GOT3 (cell line): ENCODE data around the gene HSPB1.
"Not testable (repeated sequence)": the region's sequence is repeated elsewhere in the genome, so short reads cannot be mapped to it uniquely, and the experiment has no call there.

Experiments
- DNase-seq: peaks from one replicate; lab custom pipeline; 2025; ENCODE audit warnings: mixed read lengths; lab: John Stamatoyannopoulos, UW

HSPB1 gene

DNA sequence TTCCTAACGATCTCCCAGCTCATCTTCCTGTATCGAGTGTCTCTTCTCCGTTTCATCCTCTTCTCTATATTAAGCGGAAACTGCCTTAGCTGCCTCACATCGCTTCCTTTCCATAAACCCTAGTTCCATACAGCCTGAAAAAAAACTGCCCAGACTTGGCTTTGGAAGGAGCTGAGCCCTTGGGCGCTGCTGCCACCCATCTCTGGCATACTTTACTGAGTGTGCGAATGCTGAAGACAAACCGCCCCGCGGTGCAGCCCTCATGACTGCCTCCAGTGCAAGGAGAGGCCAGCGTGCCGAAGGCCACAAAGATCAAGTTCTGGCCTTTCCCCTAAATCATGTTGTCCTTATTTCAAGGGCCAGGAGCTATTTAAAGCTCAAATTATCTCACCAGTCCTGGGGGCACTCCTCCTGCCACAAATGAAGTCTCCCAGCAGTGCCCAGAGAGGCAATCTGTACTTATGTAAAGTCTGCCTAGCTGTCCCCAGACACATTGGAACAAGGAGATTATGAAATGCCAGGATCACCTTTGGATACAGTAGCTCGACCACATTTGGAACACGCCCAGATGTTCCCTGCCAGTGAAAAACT is 31.1 kb downstream of the HSPB1 start:
- DNase-seq: no peak

DNA sequence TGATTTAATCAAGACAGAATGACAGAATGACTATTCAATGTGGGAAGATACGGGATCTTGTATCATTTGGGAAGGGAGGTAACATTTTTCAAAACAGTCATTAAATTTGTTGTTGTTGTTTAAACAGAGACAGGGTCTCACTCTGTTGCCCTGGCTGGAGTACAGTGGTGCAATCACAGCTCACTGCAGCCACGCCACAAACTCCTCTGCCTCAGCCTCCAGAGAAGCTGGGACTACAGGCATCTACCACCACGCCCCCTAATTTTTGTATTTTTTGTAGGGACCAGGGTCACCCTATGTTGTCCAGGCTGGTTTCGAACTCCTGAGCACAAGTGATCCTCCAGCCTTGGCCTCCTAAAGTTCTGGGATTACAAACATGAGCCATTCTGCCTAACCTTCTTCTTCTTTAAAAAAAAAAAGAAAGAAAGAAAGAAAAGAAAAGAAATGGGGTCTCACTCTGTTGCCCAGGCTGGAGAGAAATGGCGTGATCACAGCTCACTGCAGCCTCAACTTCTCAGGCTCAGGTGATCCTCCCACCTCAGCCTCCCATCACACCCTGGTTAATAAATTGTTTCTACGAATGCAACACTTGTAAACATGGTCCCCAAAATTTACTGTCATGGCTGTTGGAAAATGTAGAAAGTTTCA is 32.0 kb downstream of the HSPB1 start:
- DNase-seq: no peak

DNA sequence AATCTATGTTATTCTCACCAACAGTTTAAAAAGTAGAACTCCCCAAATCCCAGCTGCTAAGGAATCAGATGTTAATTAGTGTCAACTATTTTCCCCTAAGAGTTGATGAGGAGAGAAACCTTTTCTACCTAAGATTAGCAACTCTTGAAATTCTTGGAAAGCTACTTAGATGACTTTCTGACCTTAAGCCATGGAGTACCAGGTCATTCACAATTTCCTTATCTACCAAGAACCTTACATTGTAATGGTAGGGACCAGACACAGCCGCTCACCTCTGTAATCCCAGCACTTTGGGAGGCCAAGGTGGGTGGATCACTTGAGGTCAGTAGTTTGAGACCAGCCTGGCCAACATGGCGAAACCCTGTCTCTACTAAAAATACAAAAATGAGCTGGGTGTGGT is 32.9 kb downstream of the HSPB1 start:
- DNase-seq: not testable (repeated sequence)

DNA sequence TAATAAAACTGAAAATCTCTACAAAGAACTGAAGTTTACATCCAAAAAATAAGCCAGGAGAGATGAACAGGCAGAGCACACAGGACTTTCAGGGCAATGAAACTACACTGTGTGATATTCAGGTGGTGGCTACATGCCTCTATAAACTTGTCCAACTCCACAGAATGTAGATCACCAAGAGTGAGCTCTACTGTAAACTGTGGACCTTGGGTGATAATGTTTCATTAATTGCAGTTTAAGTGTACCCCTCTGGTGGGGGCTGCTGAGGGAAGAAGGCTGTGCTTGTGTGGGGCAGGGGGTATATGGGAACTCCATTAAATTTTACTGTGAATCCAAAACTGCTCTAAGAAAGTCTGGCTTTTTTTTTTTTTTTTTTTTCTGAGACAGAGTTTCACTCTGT is 33.6 kb downstream of the HSPB1 start:
- DNase-seq: no peak

DNA sequence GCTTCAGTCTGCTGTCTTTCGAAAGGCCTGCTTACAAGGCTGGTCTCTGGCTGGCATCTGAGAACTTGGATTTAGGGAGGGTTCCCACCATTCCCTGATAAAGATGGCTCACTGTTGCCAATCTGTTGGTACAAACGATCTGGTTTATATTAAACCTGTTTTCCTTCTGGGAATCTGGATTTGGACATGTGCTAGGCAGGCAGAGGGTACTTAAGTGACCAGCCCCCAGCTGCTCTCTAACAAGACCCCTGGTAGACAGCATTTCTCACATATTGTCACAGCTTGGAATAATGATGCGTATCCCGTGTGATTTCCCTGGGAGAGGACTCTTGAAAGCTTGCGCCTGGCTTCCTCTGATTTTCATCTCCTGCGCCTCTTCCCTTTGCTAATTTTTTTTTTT is 34.7 kb downstream of the HSPB1 start:
- no peak for DNase-seq

DNA sequence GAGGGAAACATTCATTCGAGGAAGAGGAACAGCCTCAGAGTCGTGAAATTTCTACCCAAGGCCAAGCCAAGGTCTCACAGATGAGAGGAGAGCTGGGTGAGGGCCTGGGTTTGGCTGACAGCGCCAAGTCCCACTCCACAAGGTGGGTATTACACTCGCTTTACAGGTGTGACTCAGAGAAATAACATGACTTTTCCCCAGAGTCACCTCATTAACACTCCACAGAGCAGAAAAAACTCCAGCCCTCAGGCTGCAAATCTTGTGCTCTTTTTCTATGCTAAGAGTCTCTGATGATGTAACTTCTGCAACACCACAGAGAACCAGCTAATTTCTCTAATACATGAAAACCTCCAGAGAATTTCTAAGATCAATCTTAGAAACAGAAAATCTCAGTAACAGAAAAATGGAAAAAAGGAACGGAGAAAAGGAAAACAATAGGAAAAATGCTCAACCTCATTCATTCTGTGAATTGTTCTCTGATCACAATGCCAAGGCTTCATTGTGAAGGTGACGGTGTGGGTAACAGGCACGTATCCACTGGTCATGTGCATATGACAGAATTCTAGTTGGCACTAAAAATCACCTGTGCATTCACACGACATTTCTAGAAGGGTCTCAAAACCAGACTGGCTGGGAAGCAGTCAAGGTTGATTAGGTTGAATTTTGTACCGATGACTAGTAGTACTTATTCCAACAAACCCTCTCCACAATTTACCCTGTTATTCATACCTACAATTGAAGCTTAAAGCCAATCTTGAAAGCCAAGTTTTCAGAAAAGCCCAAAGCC is 36.0 kb downstream of the HSPB1 start:
- no peak for DNase-seq

DNA sequence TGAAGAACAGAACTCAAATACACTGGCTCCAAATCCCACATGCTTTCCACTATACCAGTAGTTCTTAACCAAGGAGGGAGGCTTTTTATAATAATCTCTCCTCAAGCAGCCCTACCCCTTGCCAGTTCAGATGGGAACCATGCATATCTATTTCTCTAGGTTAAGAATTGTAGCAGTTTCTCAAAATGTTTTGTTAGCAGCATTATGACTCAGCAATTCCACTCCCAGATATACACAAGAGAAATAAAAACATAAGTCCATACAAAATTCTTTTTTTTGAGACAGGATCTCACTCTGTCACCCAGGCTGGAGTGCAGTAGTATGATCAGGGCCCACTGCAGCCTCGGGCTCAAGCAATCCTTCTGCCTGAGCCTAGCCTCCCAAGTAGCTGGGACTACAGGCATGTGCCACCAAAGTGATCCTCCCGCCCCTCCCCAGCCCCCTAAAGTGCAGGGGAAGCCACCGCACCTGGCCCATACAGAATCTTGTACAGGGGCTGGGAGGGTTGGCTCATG is 38.2 kb downstream of the HSPB1 start:
- no peak for DNase-seq

DNA sequence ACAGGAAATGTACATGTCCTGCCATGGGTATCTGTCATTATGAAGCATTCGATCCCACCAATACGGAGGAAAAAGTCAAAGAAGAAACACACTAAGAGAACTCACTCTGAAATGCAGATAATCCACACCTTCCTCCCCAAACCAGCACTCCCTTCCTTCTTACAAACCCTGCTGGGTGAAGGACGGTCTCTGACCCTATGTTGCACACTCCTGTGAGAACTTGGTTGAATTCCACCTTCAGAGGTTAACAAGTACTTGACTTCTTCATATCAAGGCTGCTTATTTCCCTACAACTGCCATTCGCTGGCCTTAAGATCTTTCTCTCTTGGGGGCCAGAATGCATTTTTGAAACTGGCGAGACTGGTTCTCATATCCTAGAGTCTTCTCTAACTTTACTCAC is 39.7 kb downstream of the HSPB1 start:
- no peak for DNase-seq

DNA sequence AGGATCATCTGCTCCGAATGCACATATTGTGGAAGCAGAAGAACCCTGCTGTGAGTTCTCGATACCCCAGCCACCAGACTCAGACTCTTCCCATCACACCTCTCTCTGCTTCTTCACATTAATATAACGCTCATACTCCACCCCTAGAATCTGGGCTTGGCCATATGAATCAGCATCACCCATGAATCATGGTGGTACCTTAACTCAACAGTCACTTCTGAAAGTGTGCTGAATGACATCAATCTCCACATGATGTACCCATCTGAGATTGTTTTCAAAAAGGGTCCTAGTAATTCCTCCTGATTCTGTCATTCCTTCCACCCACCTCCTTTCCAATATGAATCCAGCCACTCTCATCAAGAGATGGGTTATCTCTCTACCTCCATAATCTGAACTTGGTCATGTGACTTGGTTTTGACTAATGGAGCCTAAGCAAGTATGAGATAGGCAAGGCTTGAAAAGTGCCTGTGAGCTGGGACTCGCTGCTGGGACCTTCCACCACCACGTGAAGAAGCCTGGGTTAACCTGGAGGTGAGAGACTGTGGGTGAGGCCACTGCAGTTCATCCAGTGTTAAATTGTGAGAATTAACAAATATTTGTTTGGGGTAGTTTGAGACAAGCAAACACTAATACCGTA is 40.9 kb downstream of the HSPB1 start:
- DNase-seq: no peak

DNA sequence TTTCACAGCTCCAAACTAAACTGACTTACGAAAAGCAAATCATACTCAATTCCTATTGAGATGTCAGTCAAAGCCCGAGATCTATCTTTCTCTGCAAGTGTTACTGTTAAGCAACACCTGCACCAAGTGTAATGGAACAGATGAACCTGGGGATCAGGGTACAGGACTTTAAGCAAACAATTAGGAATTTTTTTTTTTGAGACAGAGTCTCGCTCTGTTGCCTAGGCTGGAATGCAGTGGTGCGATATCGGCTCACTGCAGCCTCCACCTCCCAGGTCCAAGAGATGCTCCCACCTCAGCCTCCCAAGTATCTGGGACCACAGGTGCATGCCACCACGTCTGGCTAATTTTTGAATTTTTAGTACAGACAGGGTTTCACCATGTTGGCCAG is 41.5 kb downstream of the HSPB1 start:
- no peak for DNase-seq

DNA sequence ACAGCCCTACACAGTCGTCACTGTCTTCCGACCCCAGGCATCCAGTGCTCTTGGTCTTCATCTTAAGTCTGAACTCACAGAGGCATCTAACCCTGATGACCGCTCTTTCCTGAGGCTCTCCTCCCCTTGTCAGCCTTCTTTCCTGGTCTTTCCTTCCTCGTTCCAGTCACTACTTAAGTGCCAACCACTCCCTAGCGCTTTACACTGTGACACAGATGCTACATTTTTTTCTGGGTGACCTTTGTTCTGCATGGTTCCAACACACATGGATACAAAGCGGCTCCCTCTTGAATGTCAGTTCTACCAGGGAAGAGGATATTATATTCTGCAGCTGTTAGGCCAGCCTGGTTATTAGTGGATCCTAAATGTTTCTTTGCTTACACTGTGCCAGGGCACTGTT is 43.6 kb downstream of the HSPB1 start:
- DNase-seq: no peak

DNA sequence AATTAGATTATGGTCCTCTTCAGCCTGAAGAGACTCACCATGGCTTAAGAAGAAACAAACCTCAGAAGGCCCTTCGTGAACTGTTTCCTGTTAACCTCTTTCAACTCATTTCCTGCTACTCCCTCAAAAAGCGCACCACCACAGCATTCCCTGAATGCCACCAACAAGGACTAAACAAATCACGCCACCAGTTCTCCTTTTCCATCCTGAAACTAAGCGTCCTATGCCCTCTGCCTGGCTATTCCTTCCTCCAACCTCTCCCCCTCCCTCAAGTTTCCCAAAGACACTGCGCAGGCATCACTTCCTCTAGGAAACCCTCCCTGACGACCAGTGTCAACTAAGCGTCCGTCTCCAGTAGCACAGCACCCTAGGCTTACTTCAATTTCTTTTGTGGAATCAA is 44.3 kb downstream of the HSPB1 start:
- no peak for DNase-seq

DNA sequence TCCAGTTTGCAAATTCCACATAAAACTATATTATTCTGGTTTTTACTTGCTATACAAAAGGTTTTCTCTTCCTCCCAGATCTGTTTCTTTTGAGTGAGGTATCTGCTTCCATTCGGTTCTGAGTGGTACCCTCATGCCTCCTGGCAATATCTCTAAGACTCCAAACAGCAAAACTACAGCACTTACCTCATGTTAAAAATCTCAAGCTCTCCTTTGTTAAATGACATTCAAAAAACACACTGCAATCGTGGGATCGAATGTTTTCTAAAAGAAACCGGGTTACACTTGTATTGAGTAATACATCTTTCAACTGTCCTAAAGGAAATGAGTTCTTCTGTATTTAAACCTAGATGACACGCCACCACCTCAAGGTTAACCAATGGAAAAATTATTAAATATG is 45.2 kb downstream of the HSPB1 start:
- no peak for DNase-seq

DNA sequence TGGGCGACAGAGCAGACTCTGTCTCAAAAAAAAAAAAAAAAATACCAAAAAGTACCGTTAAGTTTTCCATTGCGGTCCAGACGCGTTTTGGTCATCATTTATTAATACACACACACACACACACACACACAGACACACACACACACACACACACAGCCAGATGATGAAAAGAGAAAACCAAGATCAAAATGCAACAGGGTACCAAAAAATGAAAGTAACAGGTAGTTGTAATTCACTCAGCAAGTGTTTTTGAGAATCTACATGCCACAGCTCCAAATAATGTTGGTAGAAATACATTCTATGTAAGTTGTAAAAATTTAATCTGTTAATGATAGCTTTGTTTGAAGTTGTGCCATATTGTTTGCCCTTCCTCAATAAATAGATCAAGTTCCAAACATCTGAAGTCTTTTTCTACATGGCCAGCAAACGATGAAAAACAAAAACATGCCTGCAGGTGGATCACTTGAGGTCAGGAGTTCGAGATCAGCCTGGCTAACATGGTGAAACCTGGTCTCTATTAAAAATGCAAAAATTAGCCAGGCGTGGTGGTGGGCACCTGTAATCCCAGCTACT is 46.9 kb downstream of the HSPB1 start:
- DNase-seq: no peak

DNA sequence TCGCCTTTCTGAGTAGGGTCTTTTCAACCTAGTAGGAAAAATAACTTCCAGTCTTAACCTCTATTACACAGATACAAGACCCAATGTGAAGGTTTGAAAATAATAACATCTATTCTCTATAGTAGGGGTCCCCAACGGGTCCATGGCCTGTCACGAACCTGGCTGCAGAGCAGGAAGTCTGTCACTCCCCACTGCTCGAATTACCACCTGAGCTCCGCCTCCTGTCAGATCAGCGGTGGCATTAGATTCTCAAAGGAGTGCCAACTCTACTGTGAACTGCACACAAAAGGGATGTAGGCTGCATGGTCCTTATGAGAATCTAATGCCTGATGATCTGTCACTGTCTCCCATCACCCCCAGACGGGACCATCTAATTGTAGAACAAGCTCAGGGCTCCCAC is 48.9 kb downstream of the HSPB1 start:
- no peak for DNase-seq

DNA sequence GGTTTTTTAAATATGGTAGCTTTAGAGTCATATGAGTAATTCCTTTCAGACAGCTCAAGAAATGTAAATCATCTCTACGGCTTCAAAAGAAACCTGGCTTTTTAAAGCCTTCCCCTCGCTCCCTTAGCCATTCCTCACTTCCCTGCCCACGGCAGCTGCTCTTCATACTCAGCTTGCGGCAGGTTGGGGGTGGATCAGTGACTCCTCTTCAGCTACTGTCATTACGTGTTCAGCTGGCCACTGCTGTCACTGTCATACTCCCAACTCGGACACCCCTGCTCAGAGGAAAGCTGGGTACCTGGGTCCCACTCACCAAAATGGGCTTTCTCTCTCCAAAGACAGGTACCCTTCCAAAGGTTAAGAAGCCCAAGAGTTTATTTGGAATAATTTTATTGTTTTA is 49.7 kb downstream of the HSPB1 start:
- no peak for DNase-seq

DNA sequence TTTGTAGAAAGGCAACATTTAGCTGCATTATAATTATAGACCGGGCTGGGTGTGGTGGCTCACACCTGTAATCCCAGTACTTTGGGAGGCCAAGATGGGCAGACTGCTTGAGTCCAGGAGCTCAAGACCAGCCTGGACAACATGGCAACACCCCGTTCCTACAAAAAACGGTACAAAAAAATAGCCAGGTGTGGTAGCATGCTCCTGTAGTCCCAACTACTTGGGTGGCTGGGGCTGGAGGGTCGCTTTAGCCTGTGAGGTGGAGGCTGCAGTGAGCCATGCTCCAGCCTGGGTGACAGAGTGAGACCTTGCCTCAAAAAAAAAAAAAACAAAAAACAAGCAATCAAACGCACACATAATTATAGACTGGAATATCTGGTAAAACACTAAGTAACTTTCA is 51.3 kb downstream of the HSPB1 start:
- DNase-seq: no peak
